GM21737 (cell line): ENCODE measurements around the gene NYNRIN.

ENCODE experiments used
- ATAC-seq: cut with Tn5 transposase; IDR thresholded peaks from one replicate; pipeline ENCODE4 v1.9.1; 2021; ENCODE audit warnings: mild to moderate bottlenecking, moderate library complexity; ENCODE audit not compliant: unreplicated experiment

Gene NYNRIN

DNA sequence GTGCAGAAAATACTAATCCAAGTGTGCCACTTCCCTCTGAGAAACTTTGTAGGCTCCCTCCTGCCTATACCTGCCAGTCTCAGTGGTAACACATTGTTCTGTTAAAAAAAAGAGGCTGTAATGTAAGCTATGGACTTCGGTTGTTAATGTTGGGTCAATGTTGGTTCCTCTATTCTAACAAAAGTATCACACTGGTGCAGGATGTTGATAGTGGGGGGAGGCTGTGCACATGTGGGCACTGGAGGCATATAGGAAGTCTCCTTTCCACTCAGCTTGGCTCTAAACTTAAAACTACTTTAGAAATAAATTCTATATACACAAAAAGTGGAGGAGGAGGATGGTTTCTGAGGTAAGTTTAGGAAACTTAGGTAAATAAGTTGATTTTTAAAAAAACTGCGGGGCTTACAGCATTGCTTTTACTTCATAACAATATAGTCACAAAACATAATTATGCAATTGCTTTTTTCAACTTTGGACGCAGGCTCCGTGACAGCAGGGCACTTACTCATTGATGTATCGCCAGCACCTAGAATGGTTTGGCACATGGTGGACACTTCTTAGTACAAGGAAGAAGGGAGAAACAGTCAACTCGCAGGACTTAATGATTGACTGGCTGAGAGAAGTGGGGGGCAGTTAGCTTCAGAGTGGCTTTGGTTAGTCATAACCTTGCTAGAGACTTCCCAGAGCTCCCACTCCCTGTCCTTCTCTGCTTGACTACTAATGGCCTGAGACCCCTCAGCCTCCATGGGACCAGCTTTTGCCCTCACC, 7.9 kb upstream of the NYNRIN start:
- ATAC-seq: no peak

DNA sequence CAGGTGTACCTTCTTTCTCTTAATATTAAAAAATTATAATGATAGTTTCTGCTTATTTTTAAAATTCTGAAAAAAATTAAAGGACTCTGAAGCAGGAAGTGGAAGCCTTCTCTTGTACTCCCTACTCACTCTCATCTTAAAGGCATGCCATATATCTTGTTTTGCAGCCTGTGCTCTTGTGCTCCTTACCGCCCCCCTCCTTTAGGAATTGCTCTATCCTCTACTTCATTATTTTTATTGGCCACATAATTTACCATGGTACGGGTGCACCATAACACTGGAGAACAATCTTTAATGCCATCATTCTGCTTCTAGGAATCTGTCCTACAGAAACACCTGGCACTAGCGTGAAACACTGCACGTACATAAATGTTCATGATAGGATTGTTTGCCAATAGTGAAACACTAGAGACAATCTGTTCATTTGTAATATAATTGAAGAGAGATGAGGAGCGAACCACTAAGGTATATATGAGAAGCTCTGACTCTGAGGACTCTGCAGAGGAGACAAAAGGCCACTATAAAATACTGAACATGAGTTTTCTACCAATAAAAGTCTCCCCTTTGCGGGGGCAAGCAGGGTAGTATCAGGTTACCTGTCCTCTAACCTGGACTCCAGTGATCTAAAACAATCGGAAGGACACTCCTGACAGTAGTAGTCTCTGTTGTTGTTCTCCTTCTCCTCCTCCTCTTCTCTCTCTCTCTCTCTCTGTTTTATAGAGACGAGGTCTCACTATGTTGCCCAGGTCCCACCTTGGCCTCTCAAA, 6.3 kb upstream of the NYNRIN start:
- no peak for ATAC-seq

GRCh38 chr14:24394275-24394674, 4.5 kb upstream of the NYNRIN start:
- ATAC-seq: no peak

GRCh38 chr14:24395609-24396582, 2.9 kb upstream of the NYNRIN start:
- no peak for ATAC-seq

- ATAC-seq: no peak
Observed at GRCh38 chr14:24397639-24398292, 1.0 kb upstream of the NYNRIN start.

DNA sequence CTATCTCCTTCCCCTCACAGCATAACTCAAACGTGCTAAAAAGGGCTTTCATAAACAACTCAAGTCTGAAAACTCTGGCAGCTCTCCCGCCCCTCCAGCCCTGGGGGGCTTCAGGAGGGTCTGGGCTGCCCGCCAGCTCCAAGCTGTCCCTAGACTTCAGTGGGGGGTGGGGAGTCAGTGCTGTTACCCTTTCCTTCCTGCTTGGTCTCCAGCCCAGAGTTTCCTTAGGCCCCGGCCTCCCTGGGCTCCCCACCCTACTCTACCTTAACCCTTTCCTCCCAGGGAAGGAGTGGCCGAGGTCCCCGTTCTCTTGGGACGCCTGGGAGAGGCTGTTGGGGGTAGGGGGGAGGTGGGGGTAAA, 530 bp upstream of the NYNRIN start:
- no peak for ATAC-seq

DNA sequence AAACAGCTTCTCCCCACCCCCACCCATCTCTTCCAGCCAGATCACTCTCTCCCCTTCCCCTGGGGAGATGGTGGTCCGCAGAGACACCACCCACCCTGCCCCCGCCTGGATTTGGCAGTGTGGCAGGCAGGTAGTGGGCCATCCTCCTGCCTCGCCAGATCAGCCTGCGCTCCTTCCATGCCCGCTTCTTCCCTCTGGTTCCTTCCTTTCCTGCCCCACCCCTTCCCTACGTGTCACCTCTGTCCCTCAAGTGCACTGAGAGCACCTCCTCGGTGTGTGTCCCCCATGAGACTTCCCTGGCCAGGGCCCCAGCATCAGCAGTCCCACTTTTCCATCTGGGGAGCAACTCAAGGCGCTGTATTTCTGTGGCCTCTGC, 632 bp downstream of the NYNRIN start:
- ATAC-seq: no peak

GRCh38 chr14:24399999-24400718, 1.4 kb downstream of the NYNRIN start:
- no peak for ATAC-seq

GRCh38 chr14:24401810-24402702, 3.3 kb downstream of the NYNRIN start:
- ATAC-seq: no peak

- ATAC-seq: no peak
Observed at GRCh38 chr14:24403294-24403998, 4.6 kb downstream of the NYNRIN start.

DNA sequence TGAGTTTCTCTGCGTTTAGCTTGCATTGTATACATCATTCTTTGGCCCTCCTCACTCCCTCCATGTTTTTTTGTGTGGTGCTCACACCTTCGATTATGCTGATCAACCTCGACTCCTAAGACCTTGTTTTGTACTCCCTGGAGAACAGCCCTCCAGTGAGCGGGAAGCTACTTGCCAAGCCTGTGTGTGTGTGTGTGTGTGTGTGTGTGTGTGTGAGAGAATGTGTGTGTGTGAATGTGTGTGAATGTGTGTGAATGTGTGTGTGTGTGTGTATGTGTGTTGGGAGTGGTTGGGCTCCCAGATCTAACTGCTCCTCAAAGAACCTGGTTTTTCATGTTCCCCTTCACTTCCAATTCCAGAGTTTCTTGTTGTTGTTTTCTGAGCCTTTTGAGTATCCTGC, 6.0 kb downstream of the NYNRIN start:
- ATAC-seq: no peak

DNA sequence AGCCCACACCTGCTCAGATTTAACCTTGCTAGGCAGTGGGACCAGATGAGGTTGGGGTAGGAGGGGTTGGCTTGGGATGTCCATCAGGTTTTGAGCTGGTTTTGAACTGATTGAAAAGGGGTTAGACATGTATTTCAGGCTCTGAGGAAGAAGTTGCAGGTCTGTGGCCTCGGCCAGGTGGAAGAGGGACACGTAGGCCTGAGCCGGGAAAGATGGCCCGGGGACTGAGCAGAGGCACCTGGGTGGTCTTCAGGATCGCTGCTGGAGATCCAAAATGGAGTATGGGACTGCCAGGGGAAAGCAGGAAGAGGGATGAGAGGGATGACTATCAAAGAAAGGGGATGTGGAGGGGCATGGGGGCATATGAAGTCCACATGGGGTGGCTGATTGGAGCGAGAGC, 7.6 kb downstream of the NYNRIN start:
- no peak for ATAC-seq

DNA sequence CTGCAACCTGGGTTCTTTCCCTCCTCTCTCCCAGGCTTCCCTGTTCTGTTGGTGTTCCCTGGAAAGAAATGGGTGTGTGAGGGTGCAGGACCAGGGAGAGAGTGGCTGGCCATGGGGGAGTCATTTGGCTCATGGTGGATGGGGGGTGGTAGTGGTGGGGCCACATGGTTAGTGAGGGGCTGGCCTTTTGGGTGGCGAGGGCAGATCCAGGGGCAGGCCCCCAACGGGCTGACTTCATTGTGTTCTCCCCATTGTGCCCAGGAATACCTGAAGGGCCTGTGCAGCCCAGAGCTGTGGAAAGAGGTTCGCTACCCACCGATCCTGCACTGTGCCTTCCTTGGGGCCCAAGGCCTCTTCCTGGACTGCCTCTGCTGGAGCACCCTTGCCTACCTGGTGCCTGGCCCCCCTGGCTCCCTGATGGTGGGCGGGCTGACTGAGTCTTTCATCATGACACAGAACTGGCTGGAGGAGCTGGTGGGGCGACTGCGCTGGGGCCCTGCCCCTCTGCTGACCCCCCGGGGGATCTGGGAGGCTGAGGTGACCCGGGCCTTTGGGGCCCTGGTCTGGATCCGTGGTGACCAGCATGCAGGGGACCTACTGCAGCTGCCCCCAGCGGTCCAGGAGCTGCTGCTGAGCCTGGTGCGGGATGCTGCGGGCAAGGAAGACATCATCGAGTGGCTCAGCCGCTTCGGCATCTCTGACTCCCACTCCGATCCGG, 9.0 kb downstream of the NYNRIN start:
- no peak for ATAC-seq

- ATAC-seq: no peak
Observed at GRCh38 chr14:24408764-24409163, 10.0 kb downstream of the NYNRIN start.

- ATAC-seq: no peak
Observed at GRCh38 chr14:24409192-24409591, 10.4 kb downstream of the NYNRIN start.

- no peak for ATAC-seq
Observed at GRCh38 chr14:24409956-24410355, 11.2 kb downstream of the NYNRIN start.

DNA sequence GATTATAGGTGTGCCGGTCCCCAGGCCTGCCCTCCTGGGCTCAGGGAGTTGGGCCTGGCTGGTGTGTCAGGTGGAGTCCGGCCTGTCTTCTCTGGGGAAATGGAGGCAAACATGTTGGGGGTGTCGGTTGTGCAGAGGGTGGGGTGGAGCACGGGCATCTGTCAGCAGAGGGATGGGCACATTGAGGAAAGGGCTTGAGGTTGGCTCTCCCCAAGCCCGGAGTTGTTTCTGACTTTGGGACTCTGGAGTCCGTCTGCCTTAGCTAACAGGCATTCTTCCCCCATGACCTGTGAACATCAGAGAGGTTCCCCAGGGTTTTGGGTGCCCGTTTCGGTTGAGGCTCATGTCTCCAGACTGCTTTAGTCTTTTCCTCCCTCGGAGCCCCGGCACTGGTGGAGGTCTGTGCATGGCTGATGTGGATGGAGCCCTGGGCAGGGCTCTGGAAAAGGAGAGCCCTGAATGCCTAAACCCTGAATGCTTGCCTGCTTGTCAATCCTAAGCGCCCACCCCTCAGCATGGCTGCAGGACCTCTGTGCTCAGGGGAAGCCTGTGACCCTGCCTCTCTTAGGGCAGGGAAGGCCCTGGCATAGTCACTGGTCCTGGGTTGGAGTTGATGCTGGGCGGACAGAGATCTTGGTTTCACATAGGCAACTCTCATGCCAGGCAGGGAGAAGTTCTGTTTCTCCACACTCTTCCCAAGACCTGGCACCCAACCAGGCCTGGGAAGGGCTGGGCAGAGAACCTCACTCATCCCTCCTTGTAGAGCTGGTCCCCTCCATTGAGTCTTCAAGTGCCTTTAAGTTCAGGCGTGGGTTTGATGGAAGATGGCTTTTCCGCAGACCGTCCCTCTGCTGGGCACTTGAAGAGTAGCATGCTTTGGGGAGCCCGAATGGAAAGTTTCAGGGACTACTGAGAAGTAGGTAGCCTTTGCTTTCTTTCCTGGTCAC, 12.9 kb downstream of the NYNRIN start:
- no peak for ATAC-seq
